SHP77 (cell line): ENCODE measurements around the gene DEPDC4.

ENCODE experiments used
- DNase-seq, 2 experiments: peaks; one replicate each; lab custom pipeline; 2025; lab: John Stamatoyannopoulos, UW

DEPDC4 gene

DNA sequence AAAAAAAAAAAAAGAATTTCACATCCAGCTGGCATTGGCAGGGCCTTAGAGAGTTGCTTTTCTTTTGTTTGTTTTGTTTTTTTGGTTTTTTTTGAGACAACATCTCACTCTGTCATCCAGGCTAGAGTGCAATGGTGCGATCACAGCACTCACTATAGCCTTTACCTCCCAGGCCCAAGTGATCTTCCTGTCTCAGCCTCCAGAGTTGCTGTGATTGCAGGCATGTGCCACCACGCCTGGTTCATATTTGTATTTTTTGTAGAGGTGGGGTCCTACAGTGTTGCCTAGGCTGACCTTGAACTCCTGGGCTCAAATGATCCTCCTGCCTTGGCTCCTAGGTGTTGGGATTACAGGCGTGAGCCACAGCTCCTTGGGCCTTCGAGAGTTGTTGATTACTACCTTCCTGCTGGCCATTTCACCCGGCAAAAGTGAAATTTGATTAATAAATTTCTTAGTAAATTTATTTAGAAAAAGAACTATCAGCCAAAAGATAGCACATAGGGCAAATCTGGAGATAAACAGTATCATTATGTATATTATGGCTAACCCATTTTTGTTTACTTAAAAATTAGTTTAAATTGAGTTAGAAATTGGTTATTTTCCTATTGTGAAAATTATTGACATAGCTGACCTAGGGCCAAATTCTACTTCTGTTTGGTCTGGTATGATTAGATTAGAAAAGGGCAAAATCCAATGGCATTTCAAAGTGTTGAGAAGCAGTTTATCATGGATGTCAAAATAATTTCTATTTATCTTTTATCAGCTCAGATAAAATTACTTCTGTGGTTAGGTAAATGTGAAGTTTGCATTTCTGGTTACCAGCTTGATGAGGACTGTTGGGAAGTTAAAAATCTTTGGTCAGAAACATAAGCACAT, 53.6 kb downstream of the DEPDC4 start:
- DNase-seq: no peak

DNA sequence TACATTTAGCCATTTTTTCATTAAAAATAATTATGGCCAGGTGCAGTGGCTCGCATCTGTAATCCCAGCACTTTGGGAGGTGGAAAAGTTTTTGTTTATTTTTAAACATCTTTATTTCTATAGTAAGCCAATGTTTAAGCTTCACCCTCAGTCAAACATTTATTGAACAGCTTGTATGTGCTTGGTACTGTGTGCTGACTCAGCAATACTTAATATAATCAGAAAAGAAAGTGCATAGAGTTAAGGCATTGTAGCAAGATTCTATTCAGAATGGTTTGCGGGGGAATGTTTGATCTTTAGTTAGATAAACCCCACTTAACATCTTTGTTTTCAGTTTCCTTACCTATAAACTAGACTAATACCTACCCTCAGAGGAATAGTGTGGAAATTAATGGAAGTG, 55.2 kb downstream of the DEPDC4 start:
- no peak for DNase-seq

DNA sequence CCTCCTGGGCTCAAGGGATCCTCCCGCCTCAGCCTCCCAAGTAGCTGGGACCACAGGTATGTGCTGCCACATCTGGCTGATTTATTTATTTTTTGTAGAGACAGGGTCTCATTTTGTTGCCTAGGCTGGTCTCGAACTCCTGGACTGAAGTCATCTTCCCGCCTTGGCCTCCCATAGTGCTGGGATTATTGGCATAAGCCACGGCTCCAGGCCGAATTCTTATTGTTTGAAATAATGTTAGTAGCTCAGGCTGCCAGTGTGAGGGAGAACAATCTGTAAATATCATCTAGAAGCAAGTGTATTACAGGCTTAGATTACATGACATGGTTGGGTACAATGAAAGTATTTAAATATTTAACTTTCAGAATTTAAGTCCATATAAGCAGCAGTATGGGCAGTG, 58.0 kb downstream of the DEPDC4 start:
- no peak for DNase-seq

DNA sequence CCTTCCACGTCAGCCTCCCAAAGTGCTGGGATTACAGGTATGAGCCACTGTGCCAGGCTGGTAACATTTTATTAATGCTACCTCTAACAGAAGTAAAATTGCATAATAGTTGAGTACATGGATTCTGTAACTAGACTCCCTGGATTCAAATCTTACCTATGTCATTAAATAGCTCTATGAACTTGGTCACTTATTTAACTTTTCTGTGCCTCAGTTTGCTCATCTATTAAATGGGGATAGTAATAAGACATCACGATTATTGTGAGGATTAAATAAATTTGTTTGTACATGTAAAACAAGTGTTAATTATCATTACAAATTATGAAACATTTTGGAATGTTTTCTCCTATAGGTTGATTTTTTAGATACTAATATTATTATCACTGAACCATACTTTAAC, 59.6 kb downstream of the DEPDC4 start:
- DNase-seq: no peak

DNA sequence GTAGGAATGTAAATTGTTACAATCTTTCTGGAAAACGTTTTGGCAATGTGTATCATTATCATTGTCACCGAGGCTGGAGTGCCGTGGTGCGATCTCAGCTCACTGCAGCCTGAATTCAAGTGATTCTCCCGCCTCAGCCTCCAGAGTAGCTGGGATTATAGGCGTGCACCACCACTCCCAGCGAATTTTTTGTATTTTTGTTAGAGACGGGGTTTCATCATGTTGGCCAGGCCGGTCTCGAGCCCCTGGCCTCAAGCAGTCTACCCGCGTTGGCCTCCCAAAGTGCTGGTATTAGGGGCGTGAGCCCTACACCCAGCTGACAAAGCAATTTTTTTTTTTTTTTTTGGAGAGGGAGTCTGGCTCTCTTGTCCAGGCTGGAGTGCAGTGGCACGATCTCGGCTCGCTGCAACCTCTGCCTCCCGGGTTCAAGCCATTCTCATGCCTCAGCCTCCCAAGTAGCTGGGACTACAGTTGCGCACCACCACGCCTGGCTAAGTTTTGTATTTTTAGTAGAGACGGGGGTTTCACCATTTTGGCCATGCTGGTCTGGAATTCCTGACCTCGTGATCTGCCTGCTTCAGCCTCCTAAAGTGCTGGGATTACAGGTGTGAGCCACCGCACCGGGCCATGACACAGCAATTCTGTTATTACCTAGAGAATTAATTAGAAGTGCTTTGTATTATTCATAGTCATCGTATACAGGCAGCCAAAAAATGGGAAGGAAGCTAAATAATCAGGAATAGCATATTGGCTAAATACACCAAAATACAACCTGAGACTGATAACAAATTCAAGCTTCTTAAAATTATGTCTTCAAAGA, 65.1 kb downstream of the DEPDC4 start:
- DNase-seq: no peak

DNA sequence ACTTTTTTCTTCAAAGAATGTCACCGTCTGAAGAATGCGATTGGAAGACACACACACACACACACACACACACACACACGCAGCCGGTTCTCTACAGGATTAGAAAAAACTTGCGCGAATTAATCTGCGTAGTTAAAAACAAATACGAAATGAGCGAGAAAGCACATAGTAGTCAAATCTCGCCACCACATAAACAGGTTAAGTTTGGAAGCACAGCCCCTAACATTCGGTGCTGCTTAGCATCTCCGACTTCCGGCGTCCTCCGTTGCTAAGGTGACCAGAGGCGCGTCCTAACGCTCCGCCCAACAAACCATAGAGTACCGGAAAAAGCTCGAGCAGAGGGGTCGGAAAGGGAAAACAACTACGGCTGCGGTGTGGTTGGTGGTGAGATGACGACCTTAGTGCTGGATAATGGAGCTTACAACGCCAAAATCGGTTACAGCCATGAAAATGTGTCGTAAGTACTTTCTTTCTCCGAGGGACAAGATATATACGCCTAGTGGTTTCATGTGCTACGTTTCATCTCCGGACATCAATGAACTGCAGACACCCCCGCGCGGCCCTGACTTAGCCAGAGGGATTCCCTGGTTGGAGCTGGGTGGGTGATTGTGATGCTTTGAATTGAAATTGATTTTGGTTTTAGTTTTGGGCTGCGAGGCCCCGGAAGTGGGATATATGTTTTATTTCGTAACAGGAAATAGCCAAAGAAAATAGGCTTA, 66.3 kb downstream of the DEPDC4 start, which contains the start of gene ACTR6:
Gene ACTR6 (plus strand): TSS at position 353 of the 719 bp plus-strand sequence. CDS start 37 bp downstream, at position 390.
- DNase-seq: peak; percentile 88 to 95

DNA sequence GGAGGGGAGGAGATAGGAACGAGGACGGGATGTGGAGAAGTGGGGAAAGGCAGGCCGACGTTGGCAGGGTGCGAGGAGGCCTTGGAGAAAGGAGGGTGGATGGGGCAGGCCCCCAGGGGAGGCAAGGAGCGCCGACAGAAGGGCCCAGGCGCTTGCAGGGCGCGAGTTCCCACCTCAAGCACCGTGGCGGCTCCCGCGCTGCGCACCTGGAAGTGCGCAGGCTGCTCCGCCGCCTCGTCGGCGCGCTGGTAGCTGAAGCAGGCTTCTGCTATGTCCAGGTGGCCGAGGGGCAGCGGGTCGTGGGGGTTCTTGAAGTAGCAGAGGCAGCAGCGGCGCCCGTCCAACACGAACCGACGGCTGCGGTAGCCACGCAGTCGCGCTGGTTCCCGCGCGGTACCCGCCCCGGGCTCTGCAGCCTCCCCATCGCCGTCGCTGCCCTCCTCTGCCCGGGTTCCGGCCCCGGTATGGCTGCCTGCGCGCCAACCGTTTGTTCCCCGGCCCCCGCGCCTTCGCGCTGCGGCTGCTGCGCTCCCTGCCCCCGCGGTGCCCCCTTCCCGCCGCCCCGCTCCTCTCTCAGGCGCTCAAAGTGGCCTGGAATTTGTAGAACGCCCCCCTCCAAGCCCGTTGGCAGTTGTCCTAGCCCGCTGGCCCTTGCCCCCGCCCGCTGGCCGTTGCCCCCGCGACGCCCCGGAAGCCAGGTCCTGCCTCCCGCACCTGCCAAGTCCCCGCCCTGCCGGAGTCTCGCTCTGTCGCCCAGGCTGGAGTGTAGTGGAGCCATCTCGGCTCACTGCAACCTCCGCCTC, 67.3 kb downstream of the DEPDC4 start:
- peak; percentile 81 to 86 for DNase-seq

DNA sequence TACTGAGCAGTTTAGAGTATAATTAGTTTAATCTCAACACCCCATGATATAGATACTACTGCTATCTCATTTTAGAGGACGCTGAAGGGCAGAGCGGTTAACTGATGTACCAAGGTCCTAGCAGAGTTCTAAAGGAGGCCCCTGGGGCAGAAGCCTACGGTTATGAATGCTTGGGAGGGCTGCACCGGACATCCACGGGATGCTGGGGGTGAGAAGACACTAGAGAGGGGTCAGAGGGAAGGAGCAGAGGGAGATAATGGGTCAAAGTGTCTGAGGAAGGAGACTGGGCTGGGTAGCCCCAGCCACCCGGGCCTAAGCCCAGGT, 67.9 kb downstream of the DEPDC4 start:
- no peak for DNase-seq

DNA sequence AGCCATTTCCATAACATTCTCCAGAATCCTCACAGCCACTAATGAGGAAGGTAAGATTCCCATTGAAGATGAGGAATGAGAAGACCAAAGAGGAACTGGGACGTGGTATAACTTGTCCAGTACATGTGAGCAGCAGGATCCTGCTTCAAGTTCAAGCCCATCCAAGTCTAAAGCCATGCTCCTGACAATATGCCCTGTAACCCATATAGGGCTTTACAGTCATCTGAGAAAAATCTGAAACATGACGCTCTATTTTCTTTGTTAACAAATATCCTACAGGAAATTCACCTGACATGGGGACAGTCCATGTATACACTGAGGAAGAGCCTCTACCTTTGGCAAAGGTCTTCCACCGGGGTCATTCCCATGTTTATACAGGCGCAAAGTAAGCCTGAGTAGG, 69.4 kb downstream of the DEPDC4 start:
- DNase-seq: no peak

- DNase-seq: no peak
These were observed 73.8 kb downstream of the DEPDC4 start for GRCh38 chr12:100193085-100193484.
